NCI-H460 (cell line): Measurements from ENCODE around the gene C11orf68. TPM values are rescaled to one million over a fixed set of nuclear protein-coding genes. Genes with fewer than 3 reads are reported as not detected.
"Not testable (repeated sequence)": the region's sequence is repeated elsewhere in the genome, so short reads cannot be mapped to it uniquely, and the experiment has no call there.

ENCODE experiments used
- DNase-seq: peaks from one replicate; pipeline ENCODE4 v3.0.0-alpha.2; 2016; ENCODE audit warnings: low read depth; ENCODE audit errors: extremely low read depth
- polyA plus RNA-seq: library from polyadenylated mRNA; depleted of rRNA; stranded (reverse); fragments of >200 nt; gene quantifications from 2 replicates; pipeline ENCODE4 v1.2.3, GENCODE V29; 2014; cell fraction: nucleus; rRNA removed
- total RNA-seq: library from RNA; depleted of rRNA; stranded (reverse); fragments of >200 nt; shearing (Covaris generic); gene quantifications from 2 replicates; pipeline ENCODE4 v1.2.3, GENCODE V29; 2014; rRNA removed

The C11orf68 gene
- 7.4 and 9.6 TPM in 2 replicates for total RNA-seq
- 15.1 and 15.3 TPM in 2 replicates for polyA plus RNA-seq

DNA sequence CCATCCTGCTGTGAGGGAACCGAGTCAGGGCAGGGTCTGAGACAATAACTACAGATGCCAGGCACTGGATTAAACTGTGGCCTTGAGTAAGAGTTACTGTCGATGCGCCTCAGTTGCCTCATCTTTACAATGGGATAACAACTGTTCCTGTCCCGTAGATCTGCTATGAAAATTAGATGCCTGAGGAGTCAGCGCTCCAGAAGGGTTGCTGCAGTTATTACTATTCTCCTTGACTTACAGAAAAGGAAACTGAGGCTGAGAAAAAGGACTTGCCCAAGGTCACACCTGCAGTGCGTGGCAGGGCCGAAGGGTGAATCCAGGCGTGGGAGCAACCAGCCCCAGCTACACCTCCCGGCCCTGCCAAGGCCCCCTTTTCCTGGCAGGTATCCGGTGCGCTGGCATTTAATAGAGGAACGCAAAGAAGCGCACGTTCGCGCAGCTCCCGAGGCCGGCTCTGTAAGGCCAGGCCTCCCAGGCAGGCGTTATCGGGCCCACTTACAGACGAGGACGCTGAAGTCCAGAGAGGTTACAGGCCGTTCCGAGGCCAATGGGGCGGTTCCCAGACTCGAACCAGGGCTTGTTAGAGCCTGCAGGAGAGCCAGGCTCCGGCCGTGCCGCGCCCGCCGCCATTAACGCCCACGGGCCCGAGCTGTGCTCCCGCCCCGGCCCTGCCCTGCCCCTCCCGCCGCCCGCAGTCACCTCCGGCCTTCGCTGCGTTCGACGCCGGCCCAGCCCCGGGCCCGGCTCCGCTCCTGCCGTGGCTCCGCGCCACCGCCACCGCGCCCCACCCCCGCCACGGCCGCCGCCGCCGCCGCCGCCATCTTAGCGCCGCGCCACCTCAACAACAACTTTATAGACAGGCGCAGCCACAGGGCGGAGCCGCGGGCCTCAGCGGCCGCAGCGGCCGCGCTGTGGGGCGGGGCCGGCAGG, at the start of gene C11orf68:
Gene C11orf68, minus strand, starts transcription at position 852 of the 930 bp plus-strand sequence. Its CDS starts 31 bp downstream, at position 821.
- no peak for DNase-seq

DNA sequence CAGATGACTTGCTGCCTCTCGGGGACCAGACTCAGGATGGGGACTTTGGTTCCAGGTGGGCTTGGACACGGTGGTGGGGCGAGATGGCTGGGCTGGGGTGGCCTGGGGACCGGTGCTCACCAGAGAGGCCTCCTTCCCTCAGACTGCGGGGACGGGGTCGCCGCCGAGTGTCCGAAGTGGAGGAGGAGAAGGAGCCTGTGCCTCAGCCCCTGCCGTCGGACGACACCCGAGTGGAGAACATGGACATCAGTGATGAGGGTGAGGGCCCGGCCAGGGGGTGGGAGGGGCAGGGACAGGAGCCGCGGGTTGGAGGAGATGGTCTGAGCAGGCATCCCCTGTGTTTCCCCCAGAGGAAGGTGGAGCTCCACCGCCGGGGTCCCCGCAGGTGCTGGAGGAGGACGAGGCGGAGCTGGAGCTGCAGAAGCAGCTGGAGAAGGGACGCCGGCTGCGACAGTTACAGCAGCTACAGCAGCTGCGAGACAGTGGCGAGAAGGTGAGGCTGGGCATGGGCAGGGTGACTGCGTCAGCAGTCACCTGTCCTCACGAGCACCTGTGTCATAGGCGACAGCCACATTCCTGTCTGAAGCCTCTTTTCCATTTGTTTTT, 48.6 kb upstream of the C11orf68 start:
- no peak for DNase-seq

DNA sequence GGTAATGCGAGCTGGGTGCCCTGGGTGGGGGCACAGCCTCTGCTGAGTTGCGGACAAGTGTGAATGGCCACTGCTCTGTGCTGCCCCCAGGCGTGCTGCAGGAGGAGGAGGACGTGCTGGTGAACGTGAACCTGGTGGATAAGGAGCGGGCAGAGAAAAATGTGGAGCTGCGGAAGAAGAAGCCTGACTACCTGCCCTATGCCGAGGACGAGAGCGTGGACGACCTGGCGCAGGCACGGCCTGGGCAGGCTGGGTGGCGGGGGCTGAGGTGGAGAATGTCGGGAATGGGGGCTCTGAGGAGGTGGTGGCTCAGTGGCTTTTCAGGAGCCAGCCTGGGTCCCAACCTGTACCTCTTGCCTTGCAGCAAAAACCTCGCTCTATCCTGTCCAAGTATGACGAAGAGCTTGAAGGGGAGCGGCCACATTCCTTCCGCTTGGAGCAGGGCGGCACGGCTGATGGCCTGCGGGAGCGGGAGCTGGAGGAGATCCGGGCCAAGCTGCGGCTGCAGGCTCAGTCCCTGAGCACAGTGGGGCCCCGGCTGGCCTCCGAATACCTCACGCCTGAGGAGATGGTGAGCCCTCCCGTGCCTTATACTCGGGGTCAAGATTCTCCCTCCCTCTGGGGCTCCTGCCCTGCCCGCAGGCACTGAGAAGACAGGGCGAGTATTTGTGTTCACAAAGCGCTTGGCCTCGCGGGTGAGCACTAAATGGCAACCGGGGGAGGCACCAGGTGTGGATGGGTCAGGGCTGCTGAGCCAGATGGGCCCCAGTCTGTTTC, 47.3 kb upstream of the C11orf68 start:
- no peak for DNase-seq

DNA sequence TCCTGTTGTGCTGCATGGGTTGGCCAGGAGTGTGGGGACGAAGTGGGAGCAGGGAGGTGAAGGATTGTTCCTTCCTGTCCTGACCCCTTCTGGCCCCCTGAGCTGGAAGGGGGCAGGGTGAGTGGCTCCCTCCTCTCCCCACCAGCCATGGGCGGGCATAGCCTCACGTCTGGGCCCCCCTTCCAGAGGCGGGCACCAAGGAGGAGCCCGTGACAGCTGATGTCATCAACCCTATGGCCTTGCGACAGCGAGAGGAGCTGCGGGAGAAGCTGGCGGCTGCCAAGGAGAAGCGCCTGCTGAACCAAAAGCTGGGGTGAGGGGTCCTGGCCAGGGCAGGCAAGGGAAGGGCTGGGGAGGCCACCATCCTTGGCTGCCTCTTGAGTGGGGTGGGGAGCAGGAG, 46.0 kb upstream of the C11orf68 start:
- no peak for DNase-seq

DNA sequence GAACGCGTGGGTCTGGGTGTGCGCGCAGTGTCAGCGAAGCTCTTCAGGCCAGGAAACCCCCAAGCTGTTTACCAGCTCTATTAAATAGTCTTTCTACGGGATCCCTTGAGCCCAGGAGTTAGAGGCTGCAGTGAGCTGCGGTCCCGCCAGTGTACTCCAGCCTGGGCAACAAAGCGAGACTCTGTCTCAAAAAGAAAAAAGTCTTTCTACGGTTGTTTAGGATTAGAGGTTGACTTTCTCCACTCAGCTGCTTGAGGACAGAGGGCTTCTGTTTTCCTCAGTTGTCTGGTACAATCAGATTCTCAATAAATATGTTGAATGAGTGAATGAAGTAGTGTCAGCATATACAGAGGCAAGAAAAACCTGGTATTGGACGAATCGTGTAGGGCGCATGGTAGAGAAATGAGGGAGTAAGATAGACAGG, 43.3 kb upstream of the C11orf68 start:
- no peak for DNase-seq

DNA sequence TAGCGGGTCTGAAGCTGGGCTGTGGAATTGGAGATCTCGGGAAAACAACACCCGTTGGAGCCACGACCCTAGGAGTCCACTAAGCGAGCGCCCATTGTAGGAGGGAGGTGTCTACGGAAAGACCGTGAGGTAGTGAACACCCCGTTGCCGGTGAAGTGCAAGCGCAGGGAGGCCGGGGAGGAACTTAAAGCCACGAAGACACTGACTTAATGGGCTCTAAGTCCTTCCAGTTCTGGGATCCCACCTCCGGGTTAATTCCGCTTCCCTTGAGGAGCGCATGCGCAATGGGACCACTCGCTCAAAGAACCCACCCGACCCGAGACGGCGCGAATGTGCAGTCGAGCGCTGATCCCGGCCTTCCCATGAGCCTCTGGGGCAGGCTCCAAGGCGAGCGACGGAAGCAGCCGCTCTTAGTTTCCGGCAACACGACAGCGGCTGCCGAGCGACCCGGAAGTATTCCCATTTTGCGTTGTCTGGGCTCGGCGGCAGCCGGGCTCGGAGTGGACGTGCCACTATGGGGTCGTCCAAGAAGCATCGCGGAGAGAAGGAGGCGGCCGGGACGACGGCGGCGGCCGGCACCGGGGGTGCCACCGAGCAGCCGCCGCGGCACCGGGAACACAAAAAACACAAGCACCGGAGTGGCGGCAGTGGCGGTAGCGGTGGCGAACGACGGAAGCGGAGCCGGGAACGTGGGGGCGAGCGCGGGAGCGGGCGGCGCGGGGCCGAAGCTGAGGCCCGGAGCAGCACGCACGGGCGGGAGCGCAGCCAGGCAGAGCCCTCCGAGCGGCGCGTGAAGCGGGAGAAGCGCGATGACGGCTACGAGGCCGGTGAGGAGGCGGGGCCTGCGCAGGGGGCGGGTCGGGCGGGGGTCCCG, 42.6 kb upstream of the C11orf68 start, which contains the start of gene SART1:
Gene SART1, plus strand, starts transcription at position 468 of the 874 bp plus-strand sequence. Its CDS starts 47 bp downstream, at position 515.
- DNase-seq: peak; percentile 92

DNA sequence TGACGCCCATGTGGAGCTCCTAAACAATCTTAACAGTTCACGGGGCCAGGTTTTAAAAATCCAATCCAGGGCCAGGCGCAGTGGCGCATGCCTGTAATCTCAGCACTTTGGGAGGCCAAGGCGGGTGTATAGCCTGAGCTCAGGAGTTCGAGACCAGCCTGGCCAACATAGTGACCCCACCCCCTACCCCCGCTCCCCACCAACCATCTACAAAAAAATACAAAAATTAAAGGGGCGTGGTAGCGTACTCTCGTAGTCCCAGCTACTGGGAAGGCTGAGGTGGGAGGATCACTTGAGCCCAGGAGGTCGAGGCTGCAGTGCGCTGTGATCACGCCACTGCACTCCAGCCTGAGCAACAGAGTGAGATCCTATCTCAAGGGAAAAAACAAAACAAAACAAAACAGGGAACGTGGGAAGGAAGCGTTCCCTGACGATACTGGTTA, 42.0 kb upstream of the C11orf68 start:
- no peak for DNase-seq

DNA sequence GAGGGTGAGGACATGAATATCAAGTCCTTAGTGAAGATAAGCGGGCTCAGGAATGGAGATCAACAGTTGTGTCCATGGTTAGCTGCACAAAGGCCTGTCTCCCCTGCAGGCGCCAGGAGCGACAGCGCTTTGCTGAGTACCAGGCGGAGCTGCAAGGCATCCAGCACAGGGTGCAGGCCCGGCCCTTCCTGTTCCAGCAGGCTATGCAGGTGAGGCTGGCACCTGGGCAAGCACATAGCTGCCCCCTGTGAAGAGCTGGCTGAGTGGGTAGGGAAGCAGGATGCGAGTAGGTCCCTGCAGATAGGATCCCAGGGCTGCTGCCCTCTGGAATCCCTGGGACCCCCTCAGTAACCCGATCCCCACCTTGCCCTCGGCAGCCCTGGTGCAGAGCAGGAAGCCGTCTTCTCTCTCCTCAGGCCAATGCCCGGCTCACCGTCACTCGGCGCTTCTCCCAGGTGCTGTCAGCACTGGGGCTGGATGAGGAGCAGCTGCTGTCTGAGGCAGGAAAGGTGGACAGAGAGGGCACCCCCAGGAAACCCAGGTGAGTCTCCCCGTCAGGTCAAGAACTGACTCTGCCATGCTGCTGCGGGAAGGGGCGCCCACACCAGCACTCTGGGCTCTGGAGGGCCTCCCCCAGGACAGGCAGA, 40.0 kb upstream of the C11orf68 start:
- DNase-seq: no peak

DNA sequence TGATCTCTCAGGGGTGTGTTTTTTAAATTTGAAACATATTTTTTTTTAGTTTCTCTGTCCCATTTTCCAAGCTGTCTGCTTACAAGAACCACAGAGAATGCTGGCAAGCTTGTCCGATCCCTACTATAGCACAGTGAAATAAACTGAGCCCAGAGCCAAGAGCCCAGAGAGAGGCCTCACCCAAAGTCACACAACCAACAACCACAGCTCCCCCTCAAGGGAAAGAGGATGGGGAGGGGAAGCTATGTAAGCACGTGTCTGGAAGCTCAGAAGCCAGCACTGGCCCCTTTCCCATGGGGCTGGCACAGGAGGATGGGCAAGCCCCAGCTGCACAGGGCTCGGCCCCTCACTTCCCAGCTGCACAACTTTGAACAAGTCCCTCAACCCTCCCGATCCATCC, 39.4 kb upstream of the C11orf68 start:
- no peak for DNase-seq

DNA sequence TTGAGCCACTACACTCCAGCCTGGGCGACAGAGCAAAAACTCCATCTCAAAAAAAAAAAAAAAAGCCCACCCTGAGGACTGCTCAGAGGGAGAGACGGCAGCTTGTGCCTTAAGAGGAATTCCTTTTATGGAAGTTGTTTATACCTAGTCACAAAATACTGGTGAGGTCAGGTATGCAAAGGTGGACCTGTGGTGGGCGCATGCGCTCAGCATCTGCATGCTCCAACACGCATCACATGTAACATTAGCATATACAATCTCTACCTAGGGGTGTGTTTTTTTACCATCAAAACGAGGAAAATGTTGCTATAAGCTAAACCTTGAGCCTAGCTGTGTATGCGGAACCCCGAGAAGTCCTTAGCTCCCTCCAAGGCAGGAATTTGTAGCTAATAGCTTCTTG, 35.9 kb upstream of the C11orf68 start:
- DNase-seq: no peak

DNA sequence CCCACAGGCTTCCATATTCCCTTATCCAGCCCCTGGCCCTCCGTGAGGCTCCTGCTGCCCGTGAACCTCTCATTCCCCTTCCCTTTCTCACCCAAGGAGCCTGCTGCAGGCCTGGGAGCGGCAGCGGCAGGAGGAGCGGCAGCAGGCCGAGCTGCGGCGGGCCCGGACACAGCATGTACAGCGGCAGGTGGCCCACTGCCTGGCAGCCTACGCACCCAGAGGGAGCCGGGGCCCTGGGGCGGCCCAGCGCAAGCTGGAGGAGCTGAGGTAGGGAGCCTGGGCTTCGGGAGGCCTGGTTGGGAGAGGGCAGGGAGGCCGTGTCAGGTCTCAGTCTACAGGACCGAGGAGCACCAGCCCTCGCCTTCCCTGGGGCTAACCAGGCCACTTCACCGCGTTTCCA, 34.6 kb upstream of the C11orf68 start:
- DNase-seq: no peak

DNA sequence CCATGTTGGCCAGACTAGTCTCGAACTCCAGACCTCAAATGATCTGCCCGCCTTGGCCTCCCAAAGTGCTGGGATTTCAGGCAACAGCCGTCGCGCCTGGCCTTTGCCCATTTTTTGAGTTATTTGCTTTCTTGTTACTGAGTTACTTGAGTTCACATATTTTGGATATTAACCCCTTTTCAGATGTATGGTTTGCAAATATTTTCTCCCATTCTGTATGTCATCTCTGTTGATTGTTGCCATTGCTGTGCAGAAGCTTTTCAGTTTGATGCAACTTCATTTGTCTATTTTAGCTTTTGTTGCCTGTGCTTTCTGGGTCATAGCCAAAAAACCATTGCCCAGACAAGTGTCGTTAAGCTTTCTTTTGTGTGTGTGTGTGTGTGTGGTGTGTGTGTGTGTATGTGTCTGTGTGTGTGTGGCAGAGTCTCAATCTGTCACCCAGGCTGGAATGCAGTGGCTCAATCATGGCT, 33.2 kb upstream of the C11orf68 start:
- DNase-seq: no peak

DNA sequence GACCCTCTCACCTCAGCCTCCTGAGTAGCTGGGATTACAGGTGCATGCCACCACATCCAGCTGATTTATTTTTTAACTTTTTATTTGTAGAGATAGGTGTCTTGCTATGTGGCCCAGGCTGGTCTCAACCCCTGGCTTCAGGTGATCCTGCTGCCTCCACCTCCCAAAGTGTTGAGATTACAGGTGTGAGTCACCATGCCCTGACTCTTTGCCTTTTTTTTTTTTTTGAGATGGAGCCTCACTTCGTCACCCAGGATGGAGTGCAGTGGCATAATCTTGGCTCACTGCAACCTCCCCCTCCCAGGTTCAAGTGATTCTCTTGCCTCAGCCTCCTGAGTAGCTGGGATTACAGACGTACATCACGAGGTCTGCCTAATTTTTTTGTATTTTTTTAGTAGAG, 32.8 kb upstream of the C11orf68 start:
- not testable (repeated sequence) for DNase-seq

DNA sequence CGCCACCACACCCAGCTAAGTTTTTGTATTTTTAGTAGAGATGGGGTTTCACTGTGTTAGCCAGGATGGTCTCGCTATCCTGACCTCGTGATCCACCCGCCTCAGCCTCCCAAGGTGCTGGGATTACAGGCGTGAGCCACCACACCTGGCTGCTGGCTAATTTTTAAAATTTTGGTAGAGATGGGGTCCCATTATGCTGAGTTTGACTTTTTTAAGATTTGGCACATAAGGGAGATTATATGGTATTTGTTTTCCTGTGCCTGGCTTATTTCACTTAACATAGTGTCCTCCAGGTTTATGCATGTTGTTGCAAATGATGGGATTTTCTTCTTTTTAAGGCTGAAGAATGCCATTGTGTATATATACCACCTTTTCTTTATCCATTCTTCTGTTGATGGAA, 31.8 kb upstream of the C11orf68 start:
- not testable (repeated sequence) for DNase-seq

DNA sequence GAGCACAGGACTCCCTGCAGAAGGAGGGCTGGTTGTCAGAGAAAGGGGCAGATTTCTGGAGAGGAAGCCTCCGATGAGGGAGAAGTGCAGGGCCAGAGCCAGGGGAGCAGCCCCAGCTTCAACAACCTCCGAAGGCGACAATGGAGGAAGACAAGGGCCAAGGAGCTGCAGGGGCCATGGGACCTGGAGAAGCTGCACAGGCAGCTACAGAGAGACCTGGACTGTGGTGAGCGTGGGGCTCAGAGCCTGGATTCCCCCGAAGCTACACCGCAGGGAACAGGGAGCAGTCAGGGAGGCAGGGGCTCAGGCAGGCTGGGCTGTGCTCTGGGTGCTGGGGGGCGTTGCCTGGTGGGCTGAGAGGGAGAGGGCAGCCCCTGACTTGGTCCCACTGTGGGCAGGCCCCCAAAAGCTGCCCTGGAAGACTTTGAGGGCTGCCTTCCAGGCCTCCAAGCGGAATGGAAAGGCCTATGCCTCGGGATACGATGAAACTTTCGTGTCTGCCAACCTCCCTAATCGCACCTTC, 28.8 kb upstream of the C11orf68 start:
- DNase-seq: no peak

DNA sequence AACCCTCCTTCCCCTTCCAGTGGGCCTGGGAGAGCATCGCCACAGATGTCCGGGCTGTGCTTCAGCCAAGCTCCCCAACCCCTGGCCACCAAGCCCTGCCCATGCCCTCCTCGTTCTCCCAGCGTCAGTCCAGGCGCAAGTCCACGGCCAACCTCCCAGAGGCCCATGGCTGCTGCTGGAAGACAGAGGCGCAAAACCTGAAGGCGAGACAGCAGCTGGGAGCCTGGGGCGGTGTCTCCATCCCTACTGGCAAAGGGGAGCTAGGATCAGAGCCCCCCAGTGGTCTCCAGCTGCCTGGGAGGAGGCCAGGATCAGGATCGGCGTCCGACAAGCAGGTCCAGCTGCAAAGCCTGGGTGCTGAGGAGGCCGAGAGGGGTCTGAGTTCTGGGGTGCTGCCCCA, 28.3 kb upstream of the C11orf68 start:
- DNase-seq: no peak

DNA sequence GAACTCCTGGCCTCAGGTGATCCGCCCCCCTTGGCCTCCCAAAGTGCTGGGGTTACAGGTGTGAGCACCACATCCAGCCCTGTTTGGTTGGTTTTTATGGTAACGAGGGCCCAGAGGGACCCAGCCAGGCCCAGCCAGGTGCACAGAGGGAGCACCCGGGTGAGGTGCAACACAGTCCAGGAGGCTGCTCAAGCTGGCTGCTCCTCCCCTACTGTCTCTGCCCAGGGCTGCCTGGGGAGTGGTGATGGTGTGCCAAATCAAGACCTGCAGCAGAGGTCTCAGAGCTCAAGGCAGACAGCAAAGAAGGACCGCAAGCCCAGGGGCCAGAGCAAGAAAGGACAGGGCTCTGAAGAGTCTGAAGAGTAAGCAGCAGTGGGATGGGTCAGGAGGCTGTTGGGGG, 27.8 kb upstream of the C11orf68 start:
- DNase-seq: no peak

DNA sequence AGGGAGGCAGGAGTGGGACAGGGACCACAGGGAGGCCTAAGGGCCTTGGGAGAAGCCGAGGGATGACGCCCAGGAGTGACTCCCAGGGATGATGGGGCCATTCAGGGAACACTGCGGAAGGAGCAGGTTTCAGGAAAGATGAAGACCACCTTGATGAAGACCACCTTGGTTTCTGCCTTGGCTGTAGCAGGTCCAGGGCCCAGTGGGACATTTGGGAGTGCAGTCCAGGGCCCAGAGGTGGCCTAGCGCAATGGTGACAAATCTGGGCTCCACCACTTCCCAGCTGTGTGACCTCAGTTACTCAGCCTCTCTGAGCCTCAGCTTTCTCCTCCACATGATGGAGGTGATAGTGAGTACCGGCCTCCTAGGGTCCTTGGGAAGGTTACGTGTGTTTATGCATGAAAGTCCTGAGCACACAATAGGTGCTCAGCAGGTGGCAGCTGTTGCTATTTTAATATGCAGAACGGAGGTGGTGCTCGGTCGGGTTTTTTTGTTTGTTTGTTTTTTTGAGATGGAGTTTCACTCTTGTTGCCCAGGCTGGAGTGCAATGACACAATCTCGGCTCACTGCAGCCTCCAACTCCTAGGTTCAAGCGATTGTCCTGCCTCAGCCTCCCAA, 27.2 kb upstream of the C11orf68 start:
- no peak for DNase-seq
